Stimulated activated CD8-positive, alpha-beta memory T cell treated with anti-CD3 and anti-CD28 coated beads, Interleukin-15, amount 100 ng/mL, for 4 hours (primary cell): Measurements from ENCODE around the gene ENOX1.
"Not testable (repeated sequence)": the region's sequence is repeated elsewhere in the genome, so short reads cannot be mapped to it uniquely, and the experiment has no call there.

Experiments used
- DNase-seq, 2 donors: peaks; one replicate each; pipeline ENCODE4 v3.0.0-alpha.2; 2020; ENCODE audit warnings: low read depth in 2 of 2

ENOX1 gene

GRCh38 chr13:43432958-43433357 lies 353.8 kb downstream of the ENOX1 start:
- no peak for DNase-seq

GRCh38 chr13:43431841-43432240 lies 354.9 kb downstream of the ENOX1 start:
- no peak for DNase-seq

- DNase-seq, result no peak
Observed at GRCh38 chr13:43431290-43431716, 355.5 kb downstream of the ENOX1 start.

- no peak for DNase-seq
Observed at GRCh38 chr13:43428545-43429296, 358.1 kb downstream of the ENOX1 start.

- DNase-seq, result no peak
Observed at GRCh38 chr13:43426355-43426754, 360.4 kb downstream of the ENOX1 start.

GRCh38 chr13:43425234-43425633 lies 361.5 kb downstream of the ENOX1 start:
- no peak for DNase-seq

GRCh38 chr13:43424412-43424811 lies 362.4 kb downstream of the ENOX1 start:
- no peak for DNase-seq

GRCh38 chr13:43422116-43422515 lies 364.7 kb downstream of the ENOX1 start:
- DNase-seq, result no peak

GRCh38 chr13:43416842-43417241 lies 369.9 kb downstream of the ENOX1 start:
- not testable (repeated sequence) for DNase-seq

- DNase-seq, result not testable (repeated sequence)
Observed at GRCh38 chr13:43416408-43416807, 370.4 kb downstream of the ENOX1 start.

GRCh38 chr13:43415903-43416391 lies 370.8 kb downstream of the ENOX1 start:
- not testable (repeated sequence) for DNase-seq

- DNase-seq, result no peak
Observed at GRCh38 chr13:43414111-43414510, 372.7 kb downstream of the ENOX1 start.

- DNase-seq, result no peak
Observed at GRCh38 chr13:43411741-43412140, 375.0 kb downstream of the ENOX1 start.

GRCh38 chr13:43411211-43411610 lies 375.6 kb downstream of the ENOX1 start:
- DNase-seq, result no peak

GRCh38 chr13:43408274-43408673 lies 378.5 kb downstream of the ENOX1 start:
- DNase-seq, result no peak

GRCh38 chr13:43407023-43407581 lies 379.7 kb downstream of the ENOX1 start:
- no peak for DNase-seq

- no peak for DNase-seq
Observed at GRCh38 chr13:43405457-43405856, 381.3 kb downstream of the ENOX1 start.

GRCh38 chr13:43402380-43402779 lies 384.4 kb downstream of the ENOX1 start:
- DNase-seq, result no peak

GRCh38 chr13:43401361-43401760 lies 385.4 kb downstream of the ENOX1 start:
- no peak for DNase-seq

- DNase-seq, result no peak
Observed at GRCh38 chr13:43397111-43397510, 389.7 kb downstream of the ENOX1 start.

GRCh38 chr13:43391036-43391435 lies 395.7 kb downstream of the ENOX1 start:
- DNase-seq, result no peak

- DNase-seq, result no peak
Observed at GRCh38 chr13:43390619-43391018, 396.2 kb downstream of the ENOX1 start.

GRCh38 chr13:43389983-43390382 lies 396.8 kb downstream of the ENOX1 start:
- no peak for DNase-seq
